IPS-11a (cell line): ENCODE measurements around the gene COL4A6.

ENCODE experiments used
- H3K4me3 ChIP-seq: one replicate; pipeline ENCODE4 v1.5.1; 2013; ENCODE audit warnings: low read depth, low read length, control low read depth

COL4A6 gene

DNA sequence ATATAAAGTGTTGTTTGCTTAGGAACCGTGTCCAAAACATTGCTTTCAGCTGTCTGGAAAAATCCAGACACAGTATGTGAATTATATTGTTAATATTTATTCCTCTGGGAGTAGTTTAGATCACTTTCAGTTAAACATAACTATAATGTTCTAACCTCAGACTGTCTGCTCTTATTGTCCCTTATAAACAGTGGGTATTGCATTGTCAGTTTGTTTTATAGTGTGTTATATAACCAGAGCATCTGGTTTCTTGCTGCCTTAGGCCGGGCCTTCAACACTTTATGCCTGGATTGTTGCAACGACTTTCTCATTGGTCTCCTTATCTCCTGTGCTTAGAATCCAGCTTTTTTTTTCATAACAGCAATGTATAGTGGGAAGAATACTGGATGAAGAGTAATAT, 320.2 kb downstream of the COL4A6 start:
- no peak overlapping the region for H3K4me3 ChIP-seq

DNA sequence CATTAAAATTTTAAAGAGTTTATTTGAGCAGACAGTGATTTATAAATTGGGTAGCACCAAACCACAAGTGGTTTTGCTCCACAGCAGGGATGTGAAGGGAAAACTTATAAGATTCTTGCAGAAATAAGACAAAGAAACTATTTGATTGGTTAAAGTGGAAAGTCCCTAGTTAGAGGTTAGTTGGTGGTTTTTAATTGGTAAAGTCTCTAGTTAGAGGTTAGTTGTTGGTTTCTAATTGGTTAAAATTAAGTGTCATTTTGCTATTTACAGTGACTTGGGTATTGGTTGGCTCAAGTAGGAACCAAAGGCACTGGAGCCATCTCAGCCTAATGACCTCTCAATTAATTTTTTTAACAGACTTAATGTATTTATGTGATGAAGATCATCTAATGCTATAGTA, 323.7 kb downstream of the COL4A6 start:
- no peak overlapping the region for H3K4me3 ChIP-seq
